ENCODE data around the gene NLGN2. TPM values are rescaled to one million over a fixed set of nuclear protein-coding genes. Genes with fewer than 3 reads are reported as not detected.

NLGN2 gene
- total and polyA plus RNA-seq, 2 of the 8 experiments (the other 6 are each of a cell fraction or from before 2014, with no cell fraction given): 21.2 to 62.8 TPM

DNA sequence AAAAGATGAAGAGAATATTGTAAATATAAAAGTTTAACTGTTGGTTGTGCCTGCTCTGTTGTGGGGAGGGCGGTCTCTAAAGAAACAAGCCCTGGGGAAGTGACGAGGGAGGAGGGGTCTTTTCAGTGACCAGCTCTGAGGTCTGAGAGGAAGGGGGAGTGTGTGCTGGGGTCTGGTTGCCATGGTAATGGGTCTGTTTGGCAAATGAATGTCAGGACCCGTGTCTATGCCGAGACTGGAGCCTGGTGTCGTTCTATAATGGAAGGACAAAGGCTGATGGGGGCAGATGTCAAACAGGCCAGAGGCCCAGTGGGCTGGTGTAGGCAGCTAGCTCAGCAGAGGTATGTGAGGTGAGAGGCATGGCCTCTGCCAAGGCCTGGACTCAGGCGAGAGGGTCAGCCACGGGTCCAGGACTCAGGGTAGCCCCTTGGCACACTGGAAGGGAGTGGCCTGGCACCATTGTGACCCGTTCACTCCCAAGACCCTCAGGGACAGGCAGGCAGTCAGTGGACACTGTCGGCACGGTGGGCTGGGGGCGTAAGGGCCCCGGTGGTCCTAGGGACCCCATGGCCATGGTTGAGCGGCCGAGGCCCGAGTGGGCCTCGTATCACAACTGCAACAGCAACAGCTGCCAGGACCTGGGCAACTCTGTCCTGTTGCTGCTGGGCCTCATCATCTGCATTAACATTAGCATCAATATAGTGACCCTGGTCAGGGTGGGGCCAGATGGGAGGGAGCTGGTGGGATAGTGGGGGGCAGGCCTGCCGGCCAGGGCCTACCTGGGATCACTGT lies 12.4 kb downstream of the NLGN2 start, which contains the start of gene SPEM1:
Gene SPEM1 (plus strand): TSS at position 506 of the 792 bp plus-strand sequence. CDS start 61 bp downstream, at position 567.
- peaks cover 0 to 15% (median 2%) of the 10 kb centered on the region in 4 experiments; a peak in 4 of 7 replicates for H3K4me1 ChIP-seq (replicated peaks in 1 of 4; ENCODE audit: control insufficient read depth in 3 of 4, insufficient read depth in 4 of 4, low read length in 3 of 4)
- no peak within 1 kb of the TSS; a peak in 1 of 7 replicates for H3K9ac ChIP-seq (replicated peaks in 1 of 4; ENCODE audit: extremely low read depth in 1 of 4, low read depth in 3 of 4, low read length in 3 of 4)
- H3K27me3 ChIP-seq (replicated peaks in 1 of 4; ENCODE audit: control insufficient read depth in 3 of 4, extremely low read depth in 1 of 4, insufficient read depth in 3 of 4, low read length in 3 of 4): no peaks in the 10 kb centered on the region
- FAIRE-seq (no peak), DNase-seq (ENCODE audit: low read depth in 1 of 2, low spot score in 2 of 2) (no peak)
- no peaks in the 10 kb centered on the region for H3K9me3 ChIP-seq (ENCODE audit: insufficient read depth in 2 of 2, low read depth in 1 of 2, low read length in 1 of 2)
- H3K4ac ChIP-seq (replicated peaks; ENCODE audit: insufficient read length, low read depth, low read length): no peak within 1 kb of the TSS
- H3K36me3 ChIP-seq (ENCODE audit: control insufficient read depth in 2 of 4, insufficient read depth in 4 of 4, low read length in 3 of 4): peaks cover 0 to 17% (median 8%) of the 10 kb centered on the region in 4 experiments; a peak in 5 of 8 replicates
- no peak within 1 kb of the TSS for H3K4me3 ChIP-seq (ENCODE audit: extremely low read depth in 1 of 4, insufficient read depth in 2 of 4, low read depth in 3 of 4, low read length in 4 of 4)
- H4K8ac ChIP-seq (ENCODE audit: extremely low read depth, insufficient read depth, low read length): peak within 1 kb of the TSS; percentile 80
- peaks cover 2% of the 10 kb centered on the region; the same call in 1 of the 2 replicates for H3K23me2 ChIP-seq (ENCODE audit: low read depth, low read length)
- H2BK15ac ChIP-seq (ENCODE audit: low read length): no peak within 1 kb of the TSS; the same call in 1 of the 2 replicates
- H3K56ac ChIP-seq (replicated peaks; ENCODE audit: insufficient read length, low read depth, low read length): peak within 1 kb of the TSS; percentile 79
- no peak within 1 kb of the TSS for H3K4me2 ChIP-seq (ENCODE audit: insufficient read depth in 1 of 2, low read depth in 2 of 2, low read length in 2 of 2)
- H2BK120ac ChIP-seq (replicated peaks; ENCODE audit: low read depth, low read length): no peak within 1 kb of the TSS
- H4K91ac ChIP-seq (replicated peaks; ENCODE audit: insufficient read length, low read length): no peak within 1 kb of the TSS
- no peak within 1 kb of the TSS for H3K27ac ChIP-seq (ENCODE audit: low read depth, low read length)
- WGBS, 2 experiments (ENCODE audit: extremely low coverage in 1 of 2, insufficient coverage in 1 of 2, insufficient read length in 1 of 2, insufficient replicate concordance in 2 of 2, low coverage in 1 of 2, low lambda C conversion rate in 2 of 2, missing lambda C conversion rate in 1 of 2): 90% methylated on average over 16 of the region's 17 CpGs; no CpG with 5 or more reads in 1 of the 2 experiments
- peak within 1 kb of the TSS; percentile 60; the same call in 1 of the 2 replicates for H2BK12ac ChIP-seq (ENCODE audit: low read depth, low read length)
- POLR2A ChIA-PET (ENCODE audit: partially characterized antibody): interaction anchor here (0.8 to 2.8 kb wide), 14 partner anchors 9 to 155 kb away, joined by 3 to 9 read pairs (median 4); partner anchors contain the start of genes ACAP1, NLGN2, PLSCR3 and TMEM102
- no peak within 1 kb of the TSS for H2AFZ ChIP-seq (ENCODE audit: low read length)
- no peak within 1 kb of the TSS; the same call in 1 of the 2 replicates for H3K18ac ChIP-seq (ENCODE audit: extremely low read depth, low read length)
- CTCF ChIA-PET (ENCODE audit: partially characterized antibody): interaction anchor here (0.6 to 4.1 kb wide), 12 partner anchors 13 to 140 kb away, joined by 3 to 15 read pairs (median 4); partner anchors contain the start of genes NLGN2 and PLSCR3
- H4K20me1 ChIP-seq (replicated peaks in 1 of 2; ENCODE audit: control insufficient read depth in 1 of 2, insufficient read depth in 2 of 2, low read length in 2 of 2): peaks cover 2 to 4% of the 10 kb centered on the region in 2 experiments
- no peak within 1 kb of the TSS for H2BK20ac ChIP-seq (ENCODE audit: low read length)
- H3K79me1 ChIP-seq (ENCODE audit: low read depth, low read length): no peaks in the 10 kb centered on the region
- no peak within 1 kb of the TSS for H3K23ac ChIP-seq (ENCODE audit: insufficient read length)
- H2BK5ac ChIP-seq (ENCODE audit: low read depth, low read length): no peak within 1 kb of the TSS
- no peak within 1 kb of the TSS for H3K14ac ChIP-seq (ENCODE audit: insufficient read length)
- H4K5ac ChIP-seq (ENCODE audit: insufficient read length, low read depth, low read length): no peak within 1 kb of the TSS
- no peak within 1 kb of the TSS for H2AK5ac ChIP-seq (ENCODE audit: low read depth, low read length)
- no peaks in the 10 kb centered on the region for H3K79me2 ChIP-seq (ENCODE audit: control insufficient read depth in 1 of 2, insufficient read depth in 2 of 2, low read length in 2 of 2)
- no peak for TF ChIP-seq TAF1 (IDR thresholded peaks at IDR 0.05; ENCODE audit: low read depth, low read length)
- TF ChIP-seq CEBPB (IDR thresholded peaks at IDR 0.05; ENCODE audit: low read depth, low read length): no peak
- TF ChIP-seq FOSL1 (IDR thresholded peaks at IDR 0.05; ENCODE audit: insufficient read depth, low read depth, low read length): no peak
- TF ChIP-seq SIRT6 (IDR thresholded peaks at IDR 0.05; ENCODE audit: low read length): no peak
- TF ChIP-seq YY1 (IDR thresholded peaks at IDR 0.05; ENCODE audit: low read depth, low read length): no peak
- TF ChIP-seq ASH2L (IDR thresholded peaks at IDR 0.05; ENCODE audit: low read length): no peak
- TF ChIP-seq SIX5 (IDR thresholded peaks at IDR 0.05; ENCODE audit: low read depth, low read length): no peak
- TF ChIP-seq SAP30 (IDR thresholded peaks at IDR 0.05; ENCODE audit: insufficient read depth, insufficient replicate concordance, low read length): no peak
- TF ChIP-seq JUN (IDR thresholded peaks at IDR 0.05; ENCODE audit: low read depth, low read length): no peak
- TF ChIP-seq SRF (IDR thresholded peaks at IDR 0.05; ENCODE audit: low read depth, low read length): no peak
- no peak for TF ChIP-seq EZH2 (IDR thresholded peaks at IDR 0.05; ENCODE audit: low read depth, low read length, severe bottlenecking)
- no peak for TF ChIP-seq CHD2 (IDR thresholded peaks at IDR 0.05; ENCODE audit: low read length)
- no peak for TF ChIP-seq POLR2A (IDR thresholded peaks at IDR 0.05; ENCODE audit: control extremely low read depth in 1 of 2, low read depth in 2 of 2, low read length in 2 of 2)
- TF ChIP-seq KDM5A (IDR thresholded peaks at IDR 0.05; ENCODE audit: low read length): no peak
